Fibroblast of the aortic adventitia (primary cell): ENCODE measurements around the gene LRRTM2. TPM values are rescaled to one million over a fixed set of nuclear protein-coding genes. Genes with fewer than 3 reads are reported as not detected.

Experiments
- DNase-seq: peaks from one replicate; pipeline ENCODE4 v3.0.0-alpha.2; 2010; ENCODE audit warnings: low read depth
- H3K4me3 ChIP-seq: 2 replicates; pipeline ENCODE4 v1.5.1; 2011; ENCODE audit warnings: low read depth, mild to moderate bottlenecking, control low read depth, low read length, moderate library complexity
- CTCF ChIP-seq: IDR thresholded peaks from 2 replicates; pipeline ENCODE4 v1.5.1; 2011; ENCODE audit warnings: mild to moderate bottlenecking, low read length, control low read depth, inconsistent platforms; ENCODE audit not compliant: insufficient read depth
- total RNA-seq: library from RNA; depleted of rRNA; stranded (reverse); fragments of >200 nt; gene quantifications from 2 replicates; pipeline ENCODE4 v1.2.3, GENCODE V29; 2012; ENCODE audit warnings: low replicate concordance

Gene LRRTM2
- total RNA-seq, 1 donor, result 3.6 TPM

GRCh38 chr5:138912093-138912492, 37.0 kb upstream of the LRRTM2 start:
- no peak for TF ChIP-seq CTCF
- no peak overlapping the region for H3K4me3 ChIP-seq
- no peak for DNase-seq

- peak; percentile 43 for DNase-seq
- no peak for TF ChIP-seq CTCF
- H3K4me3 ChIP-seq, result no peak overlapping the region
Measured at GRCh38 chr5:138911441-138911840, 36.3 kb upstream of the LRRTM2 start.

DNA sequence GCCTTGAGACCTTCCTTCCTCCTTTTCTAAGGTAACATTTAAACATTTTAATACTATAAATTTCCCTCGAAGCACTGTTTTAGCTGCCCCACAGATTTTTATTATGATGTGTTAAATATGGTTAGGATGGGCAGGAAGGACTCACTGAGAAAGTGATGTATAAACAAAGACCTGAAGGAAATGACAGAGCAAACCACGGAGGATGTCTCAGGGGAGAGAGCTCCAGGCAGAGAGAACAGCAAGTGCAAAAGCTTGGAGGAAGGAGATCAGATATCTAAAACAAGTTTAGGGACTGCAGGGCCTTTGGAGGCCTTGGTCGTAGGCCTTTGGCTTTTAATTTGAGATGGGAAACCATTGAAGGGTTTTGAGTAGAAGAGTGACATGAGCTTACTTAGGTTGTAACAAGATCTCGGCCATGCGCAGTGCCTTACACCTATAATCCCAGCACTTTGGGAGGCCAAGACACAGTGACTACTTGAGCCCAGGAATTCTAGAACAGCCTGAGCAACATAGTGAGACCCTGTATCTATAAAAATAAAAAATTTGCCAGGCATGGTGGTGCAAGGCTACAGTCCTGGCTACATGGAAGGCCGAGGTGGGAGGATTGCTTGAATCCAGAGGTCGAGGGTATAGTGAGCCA, 35.5 kb upstream of the LRRTM2 start:
- no peak for TF ChIP-seq CTCF
- H3K4me3 ChIP-seq, result no peak overlapping the region
- DNase-seq, result no peak

GRCh38 chr5:138909734-138910133, 34.6 kb upstream of the LRRTM2 start:
- no peak for TF ChIP-seq CTCF
- no peak overlapping the region for H3K4me3 ChIP-seq
- DNase-seq, result no peak

DNA sequence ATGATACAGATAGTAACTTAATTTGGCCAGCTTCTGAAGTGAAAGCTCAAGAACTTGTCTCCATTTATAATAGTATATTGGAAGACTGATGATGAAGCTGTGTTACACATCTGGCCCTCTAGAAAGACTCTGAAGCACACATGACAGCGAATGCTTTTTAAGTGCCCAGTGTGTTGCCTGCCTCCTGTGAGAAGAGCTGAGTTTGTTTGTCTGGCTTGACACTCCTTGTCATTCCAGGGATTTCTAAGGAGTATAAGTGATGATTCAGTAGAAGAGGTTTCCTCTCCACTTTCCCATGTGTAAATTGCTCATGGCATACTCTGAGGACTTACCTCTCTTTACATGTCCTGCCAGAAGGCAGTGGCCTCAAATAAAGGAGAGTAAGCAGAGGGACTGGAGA, 30.4 kb upstream of the LRRTM2 start:
- H3K4me3 ChIP-seq, result no peak overlapping the region
- DNase-seq, result no peak
- TF ChIP-seq CTCF, result no peak

DNA sequence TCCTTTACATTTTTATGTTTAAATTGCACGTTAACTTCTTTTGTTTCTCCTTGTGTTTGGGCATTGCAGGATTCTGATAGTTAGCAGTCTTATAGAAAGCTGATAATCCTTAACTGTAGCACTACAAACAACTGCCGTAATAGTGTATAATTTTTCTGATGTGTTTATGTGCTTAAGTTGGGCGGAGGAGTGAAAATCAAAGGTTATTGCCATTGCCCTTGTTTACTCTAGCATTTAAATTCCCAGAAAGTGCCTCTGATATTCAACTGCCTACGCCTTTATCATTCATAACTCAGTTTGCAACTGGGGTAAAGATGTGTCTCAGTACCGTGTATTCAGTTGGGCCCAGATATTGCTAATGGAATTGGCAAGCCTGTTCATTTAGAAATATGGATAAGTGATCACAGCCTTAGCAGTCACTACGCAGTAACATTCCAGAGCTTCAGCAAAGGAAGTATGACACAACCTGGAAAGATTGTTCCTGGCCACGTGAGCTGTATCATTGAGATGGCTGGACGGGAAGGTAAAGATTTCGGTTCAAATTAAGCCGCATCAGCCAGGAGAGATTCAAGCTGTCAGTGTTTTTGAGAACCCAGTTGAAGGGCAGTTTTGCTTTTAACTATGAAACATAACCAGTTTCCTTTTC, 28.1 kb upstream of the LRRTM2 start:
- peak; percentile 41 for DNase-seq
- TF ChIP-seq CTCF, result no peak
- H3K4me3 ChIP-seq, result no peak overlapping the region

DNA sequence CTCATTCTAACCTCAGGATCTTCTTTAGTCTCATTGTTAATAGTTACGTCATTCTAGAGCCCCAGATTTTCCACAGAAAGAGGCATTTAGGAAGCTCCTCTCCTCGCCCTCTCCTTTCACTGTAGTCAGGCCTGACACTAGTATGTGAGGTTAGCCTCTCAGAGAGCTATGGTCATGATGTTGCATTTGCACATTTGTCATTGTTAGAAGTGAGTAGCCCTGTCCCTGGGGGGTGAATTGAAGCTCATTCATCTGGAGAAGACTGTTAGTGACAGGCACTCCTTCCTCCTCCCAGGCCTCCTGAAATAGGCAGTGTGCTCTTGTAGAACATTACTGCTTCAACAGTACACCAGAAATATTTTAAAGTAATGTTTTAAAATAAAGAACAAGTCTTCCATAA, 26.6 kb upstream of the LRRTM2 start:
- no peak overlapping the region for H3K4me3 ChIP-seq
- no peak for TF ChIP-seq CTCF
- no peak for DNase-seq
